Measurements from ENCODE around the gene TBCB.

GRCh38 chr19:36141039-36141927, 26.0 kb downstream of the TBCB start:
- TF ChIP-seq SMC3 (IDR thresholded peaks at IDR 0.05; ENCODE audit: low read depth, low read length): no peak
- no peak for TF ChIP-seq CTCF (IDR thresholded peaks at IDR 0.05)
- TF ChIP-seq POLR2AphosphoS5 (IDR thresholded peaks at IDR 0.05; ENCODE audit: low read depth, low read length): no peak
- TF ChIP-seq RFX5 (IDR thresholded peaks at IDR 0.05; ENCODE audit: low read length): no peak
